ENCODE data around the gene GAL. TPM values are rescaled to one million over a fixed set of nuclear protein-coding genes. Genes with fewer than 3 reads are reported as not detected.
"Not testable (repeated sequence)": the region's sequence is repeated elsewhere in the genome, so short reads cannot be mapped to it uniquely, and the experiment has no call there.

GAL gene
- total RNA-seq, 1 experiment from 2014 or later, result 65.2 TPM

DNA sequence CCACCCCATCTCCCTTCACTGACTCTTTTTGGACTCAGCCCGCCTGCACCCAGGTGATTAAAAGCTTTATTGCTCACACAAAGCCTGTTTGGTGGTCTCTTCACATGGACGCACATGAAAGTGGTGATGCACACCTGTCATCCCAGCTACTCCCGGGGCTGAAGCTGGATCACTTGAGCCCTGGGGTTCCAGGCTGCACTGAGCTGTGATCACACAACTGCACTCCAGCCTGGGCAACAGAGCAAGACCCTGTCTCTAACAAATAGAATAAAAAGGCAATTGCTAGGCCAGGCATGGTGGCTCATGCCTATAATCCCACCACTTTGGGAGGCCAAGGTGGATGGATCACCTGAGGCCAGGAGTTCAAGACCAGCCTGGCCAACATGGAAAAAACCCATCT is 45.0 kb upstream of the GAL start:
- H2BK120ac ChIP-seq (ENCODE audit: low read depth, low read length, poor library complexity, severe bottlenecking); H2BK5ac ChIP-seq (ENCODE audit: insufficient read length, low read length); H3K27me3 ChIP-seq (ENCODE audit: insufficient read depth, low read length); H3K9me3 Mint-ChIP-seq; H3K79me1 ChIP-seq (ENCODE audit: insufficient read depth, low read depth, low read length, poor library complexity, severe bottlenecking); H2BK15ac ChIP-seq (ENCODE audit: low read depth, low read length); H3K23ac ChIP-seq (ENCODE audit: insufficient read length, low read depth, low read length); H3K4me2 ChIP-seq (ENCODE audit: insufficient read depth, insufficient read length, low read length); H3K27ac ChIP-seq (ENCODE audit: insufficient read length, low read depth, low read length); H3K56ac ChIP-seq (ENCODE audit: insufficient read length, low read depth, low read length); H4K8ac ChIP-seq (replicated peaks; ENCODE audit: insufficient read length, low read depth, low read length); H4K5ac ChIP-seq (ENCODE audit: insufficient read length, low read depth, low read length); H3K27ac Mint-ChIP-seq; H3K23me2 ChIP-seq (ENCODE audit: insufficient read length, low read depth, low read length, poor library complexity, severe bottlenecking); H3K4me1 ChIP-seq (ENCODE audit: insufficient read depth, low read length); H3K9ac ChIP-seq (ENCODE audit: extremely low read depth, insufficient read length, low read length); H3K36me3 Mint-ChIP-seq (ENCODE audit: insufficient read depth in 1 of 3, low read depth in 3 of 3); H2AFZ ChIP-seq (ENCODE audit: low read length); H3K4me3 Mint-ChIP-seq; H3K9me3 ChIP-seq (ENCODE audit: control insufficient read depth, low read depth, low read length); H3K27me3 Mint-ChIP-seq (ENCODE audit: low read depth); H3K18ac ChIP-seq (ENCODE audit: insufficient read length, low read depth, low read length); H3K14ac ChIP-seq (ENCODE audit: insufficient read depth, low read length); DNase-seq; H2BK12ac ChIP-seq (ENCODE audit: insufficient read length, low read depth, low read length); H2AK5ac ChIP-seq (ENCODE audit: insufficient read length, low read length); H3T11ph ChIP-seq (ENCODE audit: low read length); H2BK20ac ChIP-seq (ENCODE audit: low read depth, low read length, poor library complexity, severe bottlenecking); H3K79me2 ChIP-seq (ENCODE audit: insufficient read depth, low read length); H4K20me1 ChIP-seq (ENCODE audit: control insufficient read depth, insufficient read depth, insufficient read length); H4K91ac ChIP-seq (ENCODE audit: insufficient read length, low read depth, low read length); H3K4ac ChIP-seq (ENCODE audit: low read depth, low read length): not testable (repeated sequence)
- no CpG with 5 or more reads among the region's 3 CpGs for WGBS (ENCODE audit: extremely low coverage, insufficient read length, low lambda C conversion rate)
- H3K4me1 Mint-ChIP-seq, result peaks cover 32 to 34% of the 10 kb centered on the region in 2 experiments
